ENCODE data around the gene TOB2.

The TOB2 gene

DNA sequence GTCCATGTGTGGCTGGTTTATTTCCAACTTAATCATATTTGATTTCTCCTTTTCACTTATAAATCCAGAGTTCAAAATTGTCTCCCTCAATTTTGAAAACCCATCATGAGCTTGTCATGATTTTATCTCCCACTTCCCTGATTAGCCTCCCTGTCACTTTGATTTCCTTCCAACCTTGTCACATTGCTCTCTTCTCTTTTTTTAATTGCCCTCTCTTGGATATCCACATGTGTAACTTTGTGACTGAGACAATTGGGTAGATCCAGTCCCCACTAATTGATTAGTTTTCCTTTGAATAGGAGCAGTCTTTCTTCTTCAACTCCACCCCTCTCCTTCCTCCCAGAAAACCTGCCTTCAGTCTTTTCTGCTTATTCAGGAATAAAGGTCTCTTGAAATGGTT is 62.5 kb downstream of the TOB2 start:
- DNase-seq (ENCODE audit: low read depth): no peak
